ENCODE measurements around the gene ADGRF1. TPM values are rescaled to one million over a fixed set of nuclear protein-coding genes. Genes with fewer than 3 reads are reported as not detected.
"Not testable (repeated sequence)": the region's sequence is repeated elsewhere in the genome, so short reads cannot be mapped to it uniquely, and the experiment has no call there.

The ADGRF1 gene
- total RNA-seq, 2 experiments from 2014 or later: not detected

DNA sequence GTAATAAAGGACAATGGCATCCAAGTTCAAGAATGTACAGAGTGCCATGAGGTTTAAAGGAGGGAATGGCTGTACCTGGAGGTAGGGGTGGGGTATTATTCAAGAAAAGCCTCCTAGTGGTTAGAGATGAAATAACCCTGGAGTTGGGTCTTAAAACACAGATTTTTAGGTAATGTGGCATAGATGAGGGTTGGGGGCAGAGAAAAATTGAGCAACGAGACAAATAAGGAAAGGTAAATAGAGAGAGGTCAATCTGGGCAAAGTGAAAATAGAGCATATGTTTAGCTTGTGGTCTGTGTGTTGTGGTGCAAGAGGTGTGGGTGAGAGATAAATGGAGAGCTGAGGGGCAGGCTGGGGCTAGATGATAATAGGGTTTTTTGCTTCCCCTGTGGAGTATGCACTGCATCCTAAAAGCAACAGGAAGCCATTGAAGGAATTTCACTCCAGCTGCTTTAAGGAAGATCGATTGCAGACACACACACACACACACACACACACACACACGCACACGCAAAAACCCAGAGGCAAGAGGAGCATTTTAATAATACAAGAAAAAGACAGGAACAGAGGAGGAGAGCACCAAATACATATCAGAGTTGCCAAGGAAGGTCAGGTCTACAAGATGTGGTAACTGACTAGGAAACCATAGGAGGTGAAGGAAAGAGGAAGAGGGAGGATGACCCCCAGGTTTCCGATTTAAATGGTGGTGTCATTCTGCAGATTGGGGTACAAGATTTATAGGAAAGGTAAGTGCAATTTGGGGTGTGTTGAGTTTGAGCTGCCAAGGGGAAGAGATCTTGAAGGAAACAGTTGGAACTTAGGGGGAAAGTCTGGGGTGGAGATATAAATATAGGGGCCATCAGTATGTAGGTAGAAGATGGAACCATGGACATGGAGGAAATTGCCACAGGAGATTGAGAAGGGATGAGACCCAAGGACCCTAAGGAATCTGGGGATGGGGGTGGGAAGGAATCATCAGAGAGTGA lies 31.3 kb upstream of the ADGRF1 start:
- DNase-seq (no peak), ATAC-seq (ENCODE audit: low read depth) (no peak)
- H3K27ac Mint-ChIP-seq: no peak overlapping the region
- H3K9me3 Mint-ChIP-seq: no peaks in the 10 kb centered on the region
- peaks cover 26% of the 10 kb centered on the region for H3K27me3 Mint-ChIP-seq
- POLR2A ChIA-PET: no interaction called here
- H3K36me3 Mint-ChIP-seq: no peaks in the 10 kb centered on the region
- no peaks in the 10 kb centered on the region for H3K4me1 Mint-ChIP-seq
- H3K4me3 Mint-ChIP-seq: no peak overlapping the region

DNA sequence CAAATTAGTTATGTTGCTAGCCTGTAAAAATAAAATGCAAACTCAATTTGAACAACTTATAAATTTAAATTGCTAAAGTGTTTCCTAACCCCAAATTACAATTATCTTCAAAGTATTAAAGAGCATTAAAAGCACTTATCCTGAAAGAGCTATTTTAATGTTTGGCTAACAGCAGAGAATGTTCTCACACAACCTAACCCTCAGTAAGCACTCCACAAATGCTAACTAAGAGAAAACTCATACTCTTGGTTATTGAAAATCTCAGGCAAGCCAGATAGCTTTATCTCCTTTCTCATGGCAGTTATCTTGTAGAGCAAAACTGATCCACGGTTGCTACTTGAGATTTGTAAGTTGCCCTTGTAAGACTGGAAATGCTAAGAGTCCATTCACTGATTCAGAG lies 30.5 kb upstream of the ADGRF1 start:
- ATAC-seq (ENCODE audit: low read depth): no peak
- Mint-ChIP-seq H3K27ac (no peak overlapping the region), H3K4me3 (no peak overlapping the region), H3K36me3 (no peaks in the 10 kb centered on the region), H3K27me3 (peaks cover 23% of the 10 kb centered on the region), H3K4me1 (no peaks in the 10 kb centered on the region), H3K9me3 (no peaks in the 10 kb centered on the region)
- POLR2A ChIA-PET: no interaction called here
- no peak for DNase-seq

DNA sequence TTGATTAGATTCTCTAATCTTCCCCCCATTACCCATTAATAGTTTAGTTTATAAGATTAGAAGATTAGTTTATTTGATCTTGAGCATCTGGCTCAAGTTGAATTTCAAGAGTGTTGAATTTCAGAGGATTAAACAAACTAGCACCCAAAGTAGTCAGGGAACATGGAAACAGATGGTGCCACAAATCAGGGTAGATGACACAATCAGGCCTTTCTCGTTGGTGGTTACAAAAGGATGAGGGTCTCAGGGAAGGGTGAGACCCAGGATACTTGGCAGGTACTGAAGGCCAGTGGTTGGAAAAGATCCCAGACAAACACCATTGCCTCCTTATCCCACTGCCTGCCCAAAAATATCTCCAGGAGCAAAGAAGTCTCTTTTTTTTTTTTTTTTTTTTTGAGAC lies 29.5 kb upstream of the ADGRF1 start:
- ATAC-seq (ENCODE audit: low read depth) (no peak), DNase-seq (no peak)
- H3K9me3 Mint-ChIP-seq: no peaks in the 10 kb centered on the region
- H3K36me3 Mint-ChIP-seq: no peaks in the 10 kb centered on the region
- POLR2A ChIA-PET: no interaction called here
- peaks cover 14% of the 10 kb centered on the region for H3K27me3 Mint-ChIP-seq
- H3K27ac Mint-ChIP-seq: no peak overlapping the region
- H3K4me1 Mint-ChIP-seq: no peaks in the 10 kb centered on the region
- no peak overlapping the region for H3K4me3 Mint-ChIP-seq

DNA sequence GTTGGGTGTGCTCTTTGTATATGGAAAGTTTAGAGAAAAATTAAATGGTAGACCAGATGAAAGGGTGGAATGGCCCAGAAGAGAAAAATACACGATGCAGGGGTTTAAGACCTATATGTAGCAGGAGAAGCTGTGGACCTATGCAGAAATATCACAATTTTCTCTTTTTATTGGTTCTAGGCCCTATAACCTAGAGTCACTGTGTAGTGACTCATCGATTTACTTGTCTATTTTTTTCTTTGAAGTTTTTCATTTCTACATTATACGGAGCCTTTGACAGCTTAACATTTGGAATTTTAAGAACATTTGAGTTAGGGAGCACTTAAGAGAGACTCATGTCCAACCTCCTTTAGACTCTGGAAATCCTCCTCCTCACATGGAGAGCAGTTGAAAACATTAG lies 28.3 kb upstream of the ADGRF1 start:
- Mint-ChIP-seq H3K4me3 (no peak overlapping the region), H3K36me3 (no peaks in the 10 kb centered on the region), H3K9me3 (no peaks in the 10 kb centered on the region), H3K27me3 (peaks cover 6% of the 10 kb centered on the region), H3K4me1 (no peaks in the 10 kb centered on the region), H3K27ac (no peak overlapping the region)
- ATAC-seq (ENCODE audit: low read depth): no peak
- no peak for DNase-seq
- POLR2A ChIA-PET: no interaction called here

DNA sequence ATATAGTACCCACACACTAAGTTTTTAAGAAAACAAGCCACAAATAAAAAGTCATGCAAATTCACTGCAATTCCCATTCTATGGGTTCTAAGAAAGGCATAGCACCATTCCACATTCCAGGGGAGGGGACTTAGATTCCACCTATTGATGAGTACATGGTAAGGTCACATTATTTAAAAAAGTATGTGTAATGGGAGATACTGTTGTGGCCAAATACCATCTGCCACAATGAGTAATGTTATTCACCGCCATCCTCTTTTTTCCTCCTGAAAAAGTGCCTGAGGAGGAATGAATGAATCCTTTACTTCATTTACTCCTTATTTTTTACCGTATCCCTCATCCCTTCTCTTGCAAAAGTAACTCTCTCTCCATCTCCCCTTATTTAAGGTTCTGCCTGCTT lies 27.0 kb upstream of the ADGRF1 start:
- no peak overlapping the region for H3K27ac Mint-ChIP-seq
- H3K36me3 Mint-ChIP-seq: no peaks in the 10 kb centered on the region
- H3K27me3 Mint-ChIP-seq: peaks cover 3% of the 10 kb centered on the region
- H3K9me3 Mint-ChIP-seq: no peaks in the 10 kb centered on the region
- H3K4me1 Mint-ChIP-seq: no peaks in the 10 kb centered on the region
- POLR2A ChIA-PET: no interaction called here
- no peak for DNase-seq
- no peak for ATAC-seq (ENCODE audit: low read depth)
- no peak overlapping the region for H3K4me3 Mint-ChIP-seq

DNA sequence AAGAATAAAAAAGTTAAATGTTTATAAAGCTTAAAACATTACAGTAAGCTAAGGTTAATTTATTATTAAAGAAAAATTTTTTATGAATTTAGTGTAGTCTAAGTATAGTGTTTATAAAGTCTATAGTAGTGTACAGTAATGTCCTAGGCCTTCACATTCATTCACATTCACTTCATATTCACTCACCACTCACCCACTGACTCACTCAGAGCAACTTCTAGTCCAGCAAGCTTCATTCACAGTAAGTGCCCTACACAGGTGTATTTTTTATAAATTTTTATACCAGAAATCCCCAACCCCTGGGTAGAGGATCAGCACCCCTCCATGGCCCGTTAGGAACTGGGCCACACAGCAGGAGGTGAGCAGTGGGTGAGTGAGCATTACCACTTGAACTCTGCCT lies 24.3 kb upstream of the ADGRF1 start:
- no peaks in the 10 kb centered on the region for H3K4me1 Mint-ChIP-seq
- H3K4me3 Mint-ChIP-seq: no peak overlapping the region
- no peaks in the 10 kb centered on the region for H3K9me3 Mint-ChIP-seq
- no peak for ATAC-seq (ENCODE audit: low read depth)
- POLR2A ChIA-PET: no interaction called here
- no peak overlapping the region for H3K27ac Mint-ChIP-seq
- H3K27me3 Mint-ChIP-seq: peaks cover 3% of the 10 kb centered on the region
- no peaks in the 10 kb centered on the region for H3K36me3 Mint-ChIP-seq
- DNase-seq: no peak

DNA sequence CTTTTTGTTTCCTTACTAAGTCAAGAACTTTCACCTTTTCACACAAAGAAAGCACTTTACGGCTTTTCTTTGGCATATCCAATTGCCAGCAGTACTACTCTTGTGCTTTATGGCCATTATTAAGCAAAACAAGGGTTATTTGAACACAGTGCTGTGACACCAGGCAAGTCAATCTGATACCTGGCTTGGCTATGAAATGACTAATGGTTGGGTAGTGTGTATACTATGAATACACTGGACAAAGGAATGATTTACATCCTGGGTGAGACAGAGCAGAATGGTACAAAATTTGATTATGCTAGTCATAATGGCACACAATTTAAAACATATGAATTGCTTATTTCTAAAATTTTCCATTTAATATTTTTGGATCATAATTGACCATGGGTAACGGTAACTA lies 22.1 kb upstream of the ADGRF1 start:
- H3K9me3 Mint-ChIP-seq: no peaks in the 10 kb centered on the region
- DNase-seq (no peak), ATAC-seq (ENCODE audit: low read depth) (no peak)
- no peaks in the 10 kb centered on the region for H3K36me3 Mint-ChIP-seq
- H3K27me3 Mint-ChIP-seq: peaks cover 3% of the 10 kb centered on the region
- no peaks in the 10 kb centered on the region for H3K4me1 Mint-ChIP-seq
- H3K27ac Mint-ChIP-seq: no peak overlapping the region
- POLR2A ChIA-PET: no interaction called here
- no peak overlapping the region for H3K4me3 Mint-ChIP-seq

DNA sequence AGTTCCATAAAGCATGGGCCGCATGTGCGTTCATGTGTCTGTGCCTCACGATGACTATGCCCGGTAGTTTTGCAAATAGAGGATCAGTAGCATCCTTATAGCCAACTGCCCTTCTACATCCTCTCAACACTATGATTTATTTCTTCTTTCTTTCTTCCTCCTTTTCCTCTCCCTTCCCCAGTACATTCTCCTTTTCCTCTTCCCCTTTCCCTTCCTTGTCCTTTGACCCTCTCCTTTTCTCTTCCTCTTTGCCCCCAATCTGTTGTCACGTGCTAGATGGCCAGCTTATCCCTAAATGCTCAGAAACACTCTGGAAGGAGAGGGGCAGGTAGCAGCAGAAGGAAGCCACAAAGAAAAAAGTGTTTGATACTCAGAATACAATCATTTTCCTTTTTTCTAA lies 20.2 kb upstream of the ADGRF1 start:
- DNase-seq (no peak), ATAC-seq (ENCODE audit: low read depth) (no peak)
- no peaks in the 10 kb centered on the region for H3K27me3 Mint-ChIP-seq
- H3K27ac Mint-ChIP-seq: no peak overlapping the region
- H3K4me3 Mint-ChIP-seq: no peak overlapping the region
- no peaks in the 10 kb centered on the region for H3K4me1 Mint-ChIP-seq
- no peaks in the 10 kb centered on the region for H3K9me3 Mint-ChIP-seq
- POLR2A ChIA-PET: no interaction called here
- no peaks in the 10 kb centered on the region for H3K36me3 Mint-ChIP-seq

DNA sequence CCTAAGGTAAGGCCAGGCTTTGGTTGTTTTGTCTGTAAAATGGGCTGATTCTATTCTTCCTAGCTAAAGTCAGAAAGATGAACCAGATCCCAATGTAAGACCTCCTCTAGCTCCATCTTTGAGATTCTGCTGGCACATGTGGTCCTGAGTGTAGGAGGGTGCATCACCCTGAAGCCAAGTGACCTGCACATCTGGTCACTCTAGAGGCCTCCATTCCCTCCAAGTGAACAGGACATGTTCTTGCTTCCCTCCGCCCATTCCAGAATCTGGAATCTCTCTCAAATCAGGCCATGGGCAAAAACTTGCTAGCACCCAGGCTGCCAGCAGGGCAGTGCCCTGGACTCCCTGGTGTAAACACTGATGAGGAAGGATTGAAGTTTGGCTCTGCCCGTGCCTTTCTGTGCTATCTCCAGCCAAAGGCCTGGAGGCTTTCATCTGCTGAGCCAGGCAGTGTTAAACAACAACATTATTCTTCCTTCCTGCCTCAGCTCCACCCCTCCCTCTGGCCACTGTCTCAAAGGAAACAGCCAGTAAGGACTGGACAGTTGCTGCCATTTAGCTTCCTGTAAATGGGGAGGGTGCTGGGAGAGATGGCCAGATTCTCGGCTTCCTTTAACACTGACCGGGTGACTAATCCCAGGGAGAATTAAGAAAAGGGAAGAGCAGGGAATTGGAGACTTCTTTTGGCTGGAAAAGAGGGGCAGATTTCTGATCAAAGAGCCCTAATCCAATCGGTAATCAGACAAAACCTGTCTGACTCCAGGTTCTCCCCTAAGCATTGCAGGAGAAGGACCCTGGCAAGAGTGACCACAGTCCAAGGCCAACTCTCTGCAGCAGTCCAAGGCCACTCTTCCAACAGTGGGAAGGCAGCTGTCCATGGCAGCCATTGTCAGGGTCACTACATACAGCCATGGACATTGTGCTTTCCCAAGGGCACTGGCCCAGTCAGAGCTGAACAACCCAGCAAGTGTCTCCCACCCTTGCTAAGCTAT lies 19.5 kb upstream of the ADGRF1 start:
- Mint-ChIP-seq H3K4me1 (no peaks in the 10 kb centered on the region), H3K4me3 (no peak overlapping the region), H3K36me3 (no peaks in the 10 kb centered on the region), H3K27me3 (no peaks in the 10 kb centered on the region), H3K27ac (no peak overlapping the region), H3K9me3 (no peaks in the 10 kb centered on the region)
- no peak for ATAC-seq (ENCODE audit: low read depth)
- POLR2A ChIA-PET: no interaction called here
- DNase-seq: no peak

DNA sequence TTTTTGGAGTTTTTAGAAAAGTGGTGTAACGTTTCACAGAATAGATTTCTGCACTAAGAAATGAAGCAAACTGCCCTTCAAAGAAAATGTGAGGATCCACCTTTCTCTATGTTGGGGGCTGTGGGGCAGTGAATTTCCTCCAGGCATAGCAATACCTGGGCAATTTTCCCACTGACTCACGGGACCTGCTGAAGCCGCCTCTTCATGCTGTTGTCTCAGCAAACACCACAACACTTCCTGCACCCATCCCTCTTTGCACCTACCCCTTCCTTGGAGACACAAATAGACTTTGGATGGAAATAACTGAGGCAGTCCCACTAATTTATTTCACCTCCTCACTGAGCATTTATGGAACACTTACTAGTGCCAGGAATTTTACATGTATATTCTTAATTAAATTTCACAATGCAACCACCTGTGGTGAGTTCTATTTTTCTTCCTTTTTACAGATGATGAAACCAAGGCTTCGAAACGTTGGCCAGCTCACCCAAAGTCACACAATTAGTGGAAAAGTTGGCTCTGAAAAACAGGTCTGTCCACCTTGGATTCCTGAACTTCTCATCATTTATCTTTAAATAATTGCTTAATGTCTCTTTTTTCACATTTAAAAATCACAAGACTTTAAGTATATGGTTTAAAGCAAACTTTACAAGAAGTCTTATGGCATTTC lies 17.2 kb upstream of the ADGRF1 start:
- no peak overlapping the region for H3K27ac Mint-ChIP-seq
- no peaks in the 10 kb centered on the region for H3K36me3 Mint-ChIP-seq
- H3K4me3 Mint-ChIP-seq: no peak overlapping the region
- H3K27me3 Mint-ChIP-seq: peaks cover 2% of the 10 kb centered on the region
- POLR2A ChIA-PET: no interaction called here
- H3K9me3 Mint-ChIP-seq: no peaks in the 10 kb centered on the region
- ATAC-seq (ENCODE audit: low read depth) (no peak), DNase-seq (no peak)
- H3K4me1 Mint-ChIP-seq: no peaks in the 10 kb centered on the region

DNA sequence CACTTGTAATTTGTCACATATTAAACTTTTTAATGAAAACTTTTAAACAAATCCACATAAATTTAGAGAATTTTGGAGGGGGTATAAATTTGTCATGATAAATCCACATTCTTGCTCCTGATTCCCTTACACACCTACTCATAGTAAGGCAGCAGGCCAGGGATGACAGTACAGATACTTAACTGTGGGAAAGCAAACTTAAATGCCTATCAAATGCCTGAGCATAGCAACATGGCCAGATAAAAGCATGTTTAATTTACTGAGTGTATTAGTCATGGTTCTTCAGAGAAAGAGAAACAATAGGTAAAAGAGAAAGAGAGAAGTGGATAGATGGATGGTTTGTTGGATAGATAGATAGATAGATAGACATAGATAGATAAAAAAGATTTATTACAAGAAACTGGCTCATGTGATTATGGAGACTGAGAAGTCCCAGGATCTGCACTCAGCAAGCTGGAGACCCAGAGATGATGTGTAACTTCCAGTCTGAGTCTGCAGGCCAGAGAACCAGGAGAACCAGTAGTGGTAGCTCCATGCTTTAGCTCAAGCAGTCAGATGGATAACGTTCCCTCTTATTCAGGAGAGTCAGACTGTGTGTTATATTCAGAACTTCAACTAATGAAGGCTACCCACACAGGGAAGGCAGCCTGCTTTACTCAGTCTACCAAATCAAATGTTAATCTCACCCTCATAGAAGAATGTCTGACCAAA lies 15.9 kb upstream of the ADGRF1 start:
- H3K27ac Mint-ChIP-seq: no peak overlapping the region

DNA sequence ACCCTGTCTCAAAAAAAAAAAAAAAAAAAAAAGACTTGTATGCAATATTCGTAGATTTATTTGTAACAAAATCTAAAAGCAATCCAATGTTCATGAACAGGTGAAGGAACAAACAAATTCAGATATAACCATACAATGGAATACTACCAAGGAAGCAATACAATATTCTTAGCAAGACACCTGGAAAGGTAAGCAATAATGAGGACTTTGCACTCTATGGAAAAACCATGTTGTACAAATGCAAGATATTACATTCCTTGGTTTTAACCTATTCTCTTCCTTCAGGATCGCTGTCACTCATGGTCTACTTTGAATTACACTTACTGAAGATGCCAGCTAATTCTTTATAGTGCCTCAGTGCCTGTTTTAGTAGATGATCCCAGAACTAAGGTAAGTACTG lies 14.7 kb upstream of the ADGRF1 start:
- no peaks in the 10 kb centered on the region for H3K36me3 Mint-ChIP-seq
- peaks cover 2% of the 10 kb centered on the region for H3K27me3 Mint-ChIP-seq
- no peak for ATAC-seq (ENCODE audit: low read depth)
- no peak overlapping the region for H3K27ac Mint-ChIP-seq
- no peaks in the 10 kb centered on the region for H3K4me1 Mint-ChIP-seq
- POLR2A ChIA-PET: no interaction called here
- DNase-seq: no peak
- no peaks in the 10 kb centered on the region for H3K9me3 Mint-ChIP-seq
- H3K4me3 Mint-ChIP-seq: no peak overlapping the region

More for the DNA sequence above, 15.9 kb upstream of the ADGRF1 start:
- no peaks in the 10 kb centered on the region for H3K36me3 Mint-ChIP-seq
- ATAC-seq (ENCODE audit: low read depth) (no peak), DNase-seq (no peak)
- H3K27me3 Mint-ChIP-seq: peaks cover 2% of the 10 kb centered on the region
- no peaks in the 10 kb centered on the region for H3K9me3 Mint-ChIP-seq
- H3K4me1 Mint-ChIP-seq: no peaks in the 10 kb centered on the region
- POLR2A ChIA-PET: no interaction called here
- no peak overlapping the region for H3K4me3 Mint-ChIP-seq

DNA sequence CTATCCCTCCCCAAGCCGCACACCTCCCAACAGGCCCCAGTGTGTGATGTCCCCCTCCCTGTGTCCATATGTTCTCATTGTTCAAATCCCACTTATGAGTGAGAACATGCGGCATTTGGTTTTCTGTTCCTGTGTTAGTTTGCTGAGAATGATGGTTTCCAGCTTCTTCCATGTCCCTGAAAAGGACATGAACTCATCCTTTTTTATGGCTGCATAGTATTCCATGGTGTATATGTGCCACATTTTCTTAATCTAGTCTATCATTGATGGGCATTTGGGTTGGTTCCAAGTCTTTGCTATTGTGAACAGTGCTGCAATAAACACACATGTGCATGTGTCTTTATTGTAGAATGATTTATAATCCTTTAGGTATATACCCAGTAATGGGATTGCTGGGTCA lies 12.2 kb upstream of the ADGRF1 start:
- H3K9me3 Mint-ChIP-seq; H3K27me3 Mint-ChIP-seq; H3K36me3 Mint-ChIP-seq; POLR2A ChIA-PET; H3K27ac Mint-ChIP-seq; ATAC-seq (ENCODE audit: low read depth); H3K4me3 Mint-ChIP-seq; H3K4me1 Mint-ChIP-seq; DNase-seq: not testable (repeated sequence)

All from activated naive CD8-positive, alpha-beta T cell treated with anti-CD3 and anti-CD28 coated beads, Interleukin-2, amount 10 ng/mL, durations not matched to agents 7 days and 5 days (primary cell).